HEK293T (cell line): ENCODE data around the gene TMEM87B.

Experiments
- CTCF ChIA-PET: fragments of 350-600 bp; formaldehyde crosslinking; extraction: SDS; loops from one replicate; lab custom pipeline; 2021; ENCODE audit warnings: antibody characterized with exemption, inconsistent platforms; lab: Yijun Ruan, JAX
- POLR2A ChIA-PET: fragments of 350-600 bp; formaldehyde crosslinking; extraction: SDS; loops from one replicate; lab custom pipeline; 2020; ENCODE audit warnings: antibody characterized with exemption, inconsistent platforms; lab: Yijun Ruan, JAX
- DNase-seq: peaks from one replicate; pipeline ENCODE4 v3.0.0; 2012; ENCODE audit warnings: mixed read lengths; ENCODE audit errors: extremely low spot score
- ARNT ChIP-seq: fragments of 450-650 bp; IDR thresholded peaks from 2 replicates; pipeline ENCODE4 v1.6.1; 2017; ENCODE audit warnings: mild to moderate bottlenecking
- BHLHE40 ChIP-seq: fragments of 450-650 bp; IDR thresholded peaks from 2 replicates; pipeline ENCODE4 v1.6.1; 2016; ENCODE audit warnings: mild to moderate bottlenecking, moderate library complexity, borderline replicate concordance
- CTBP1 ChIP-seq: fragments of 450-650 bp; IDR thresholded peaks from 2 replicates; pipeline ENCODE4 v1.6.1; 2016; ENCODE audit warnings: borderline replicate concordance
- ELF4 ChIP-seq: fragments of 450-650 bp; IDR thresholded peaks from 2 replicates; pipeline ENCODE4 v1.6.1; 2017; ENCODE audit warnings: antibody characterized with exemption
- FOXA1 ChIP-seq: fragments of 450-650 bp; IDR thresholded peaks from 2 replicates; pipeline ENCODE4 v1.6.1; 2016; ENCODE audit warnings: mild to moderate bottlenecking
- FOXK2 ChIP-seq: fragments of 450-650 bp; IDR thresholded peaks from 2 replicates; pipeline ENCODE4 v1.6.1; 2016; ENCODE audit warnings: mild to moderate bottlenecking
- FOXM1 ChIP-seq: fragments of 450-650 bp; IDR thresholded peaks from 2 replicates; pipeline ENCODE4 v1.6.1; 2017; ENCODE audit warnings: mild to moderate bottlenecking, borderline replicate concordance
- HDGF ChIP-seq: fragments of 450-650 bp; IDR thresholded peaks from 2 replicates; pipeline ENCODE4 v1.6.1; 2017; ENCODE audit warnings: antibody characterized with exemption, borderline replicate concordance
- L3MBTL2 ChIP-seq: fragments of 450-650 bp; conservative IDR thresholded peaks from 2 replicates; pipeline ENCODE4 v1.6.1; 2016; ENCODE audit warnings: mild to moderate bottlenecking
- LEF1 ChIP-seq: fragments of 450-650 bp; IDR thresholded peaks from 2 replicates; pipeline ENCODE4 v1.6.1; 2017; ENCODE audit warnings: mild to moderate bottlenecking, borderline replicate concordance
- NFRKB ChIP-seq: fragments of 450-650 bp; IDR thresholded peaks from 2 replicates; pipeline ENCODE4 v1.6.1; 2016; ENCODE audit warnings: mild to moderate bottlenecking, moderate library complexity
- PKNOX1 ChIP-seq: fragments of 450-650 bp; IDR thresholded peaks from 2 replicates; pipeline ENCODE4 v1.6.1; 2016
- SP1 ChIP-seq: fragments of 450-650 bp; IDR thresholded peaks from 2 replicates; pipeline ENCODE4 v1.6.1; 2017
- SUZ12 ChIP-seq: fragments of 450-650 bp; IDR thresholded peaks from 2 replicates; pipeline ENCODE4 v1.6.1; 2016; ENCODE audit warnings: mild to moderate bottlenecking
- TARDBP ChIP-seq: fragments of 450-650 bp; IDR thresholded peaks from 2 replicates; pipeline ENCODE4 v1.6.1; 2016
- ZNF384 ChIP-seq: fragments of 450-650 bp; IDR thresholded peaks from 2 replicates; pipeline ENCODE4 v1.6.1; 2016

Gene TMEM87B

GRCh38 chr2:112118148-112118547, 63.1 kb downstream of the TMEM87B start:
- TF ChIP-seq ARNT (no peak), L3MBTL2 (no peak), TARDBP (no peak), LEF1 (no peak), NFRKB (no peak), ELF4 (no peak)
- ChIA-PET POLR2A (no interaction called here), CTCF (interaction anchor here (0.9 kb wide), 2 partner anchors 157 to 230 kb away, joined by 3 read pairs; no protein-coding TSS in a partner anchor)
- peak; percentile 17 for DNase-seq

- ChIA-PET CTCF (interaction anchor here (0.6 to 1.6 kb wide), 5 partner anchors 12 to 911 kb away, joined by 3 to 4 read pairs (median 3); no protein-coding TSS in a partner anchor), POLR2A (interaction anchor here (1.3 kb wide), 1 partner anchor 15 kb away, joined by 3 read pairs; no protein-coding TSS in a partner anchor)
- TF ChIP-seq ELF4 (no peak), ZNF384 (peak; percentile 29; the same call in 1 of the 2 replicates)
- DNase-seq, result peak; percentile 21
These were observed 66.7 kb downstream of the TMEM87B start for GRCh38 chr2:112121682-112122254.

GRCh38 chr2:112129060-112129459, 74.0 kb downstream of the TMEM87B start:
- CTCF ChIA-PET, result no interaction called here
- POLR2A ChIA-PET, result no interaction called here
- TF ChIP-seq ZNF384 (no peak), ARNT (no peak), ELF4 (no peak), L3MBTL2 (no peak), FOXA1 (no peak), SUZ12 (no peak), BHLHE40 (no peak), SP1 (no peak), PKNOX1 (no peak), LEF1 (no peak), CTBP1 (no peak), TARDBP (no peak), FOXM1 (no peak), HDGF (no peak), FOXK2 (no peak), NFRKB (no peak)
- DNase-seq, result no peak

- ChIA-PET CTCF (no interaction called here), POLR2A (no interaction called here)
- TF ChIP-seq HDGF (no peak), CTBP1 (no peak), ZNF384 (no peak), SUZ12 (no peak), NFRKB (no peak), FOXK2 (no peak), PKNOX1 (no peak), SP1 (no peak), TARDBP (no peak), ARNT (no peak), ELF4 (no peak), LEF1 (no peak), BHLHE40 (no peak), FOXM1 (no peak), FOXA1 (no peak), L3MBTL2 (no peak)
- DNase-seq, result no peak
These were observed 78.3 kb downstream of the TMEM87B start for GRCh38 chr2:112133344-112133743.

- no peak for DNase-seq
- ChIA-PET CTCF (no interaction called here), POLR2A (no interaction called here)
- no peak for TF ChIP-seq FOXA1
- TF ChIP-seq FOXK2, result no peak
- no peak for TF ChIP-seq HDGF
- TF ChIP-seq TARDBP, result no peak
- TF ChIP-seq ELF4, result no peak
- no peak for TF ChIP-seq ARNT
- TF ChIP-seq CTBP1, result no peak
- no peak for TF ChIP-seq PKNOX1
- TF ChIP-seq SP1, result no peak
- no peak for TF ChIP-seq FOXM1
- no peak for TF ChIP-seq SUZ12
- TF ChIP-seq BHLHE40, result no peak
These were observed 79.1 kb downstream of the TMEM87B start for GRCh38 chr2:112134120-112134519.

GRCh38 chr2:112136096-112136495, 81.0 kb downstream of the TMEM87B start:
- no peak for DNase-seq
- ChIA-PET CTCF (no interaction called here), POLR2A (no interaction called here)
- no peak for TF ChIP-seq L3MBTL2
- TF ChIP-seq BHLHE40, result no peak
- TF ChIP-seq SP1, result no peak
- TF ChIP-seq FOXA1, result no peak
- no peak for TF ChIP-seq CTBP1
- TF ChIP-seq PKNOX1, result no peak
- TF ChIP-seq ZNF384, result no peak
- no peak for TF ChIP-seq HDGF
- no peak for TF ChIP-seq FOXK2
- no peak for TF ChIP-seq ARNT
- no peak for TF ChIP-seq NFRKB
- TF ChIP-seq ELF4, result no peak
- no peak for TF ChIP-seq LEF1
- no peak for TF ChIP-seq FOXM1
- no peak for TF ChIP-seq TARDBP
- TF ChIP-seq SUZ12, result no peak
